GM12801 (cell line): ENCODE data around the gene CDK5RAP3.

Source experiments
- TF ChIP-seq, protein P1 (sequence below): IDR thresholded peaks from one replicate; pipeline ENCODE4 v1.5.1; 2011; ENCODE audit warnings: control low read depth; ENCODE audit not compliant: insufficient read length; ENCODE audit errors: extremely low read depth

CDK5RAP3 gene

GRCh38 chr17:48025040-48025903 lies 54.4 kb downstream of the CDK5RAP3 start:
- TF ChIP-seq, protein P1, sequence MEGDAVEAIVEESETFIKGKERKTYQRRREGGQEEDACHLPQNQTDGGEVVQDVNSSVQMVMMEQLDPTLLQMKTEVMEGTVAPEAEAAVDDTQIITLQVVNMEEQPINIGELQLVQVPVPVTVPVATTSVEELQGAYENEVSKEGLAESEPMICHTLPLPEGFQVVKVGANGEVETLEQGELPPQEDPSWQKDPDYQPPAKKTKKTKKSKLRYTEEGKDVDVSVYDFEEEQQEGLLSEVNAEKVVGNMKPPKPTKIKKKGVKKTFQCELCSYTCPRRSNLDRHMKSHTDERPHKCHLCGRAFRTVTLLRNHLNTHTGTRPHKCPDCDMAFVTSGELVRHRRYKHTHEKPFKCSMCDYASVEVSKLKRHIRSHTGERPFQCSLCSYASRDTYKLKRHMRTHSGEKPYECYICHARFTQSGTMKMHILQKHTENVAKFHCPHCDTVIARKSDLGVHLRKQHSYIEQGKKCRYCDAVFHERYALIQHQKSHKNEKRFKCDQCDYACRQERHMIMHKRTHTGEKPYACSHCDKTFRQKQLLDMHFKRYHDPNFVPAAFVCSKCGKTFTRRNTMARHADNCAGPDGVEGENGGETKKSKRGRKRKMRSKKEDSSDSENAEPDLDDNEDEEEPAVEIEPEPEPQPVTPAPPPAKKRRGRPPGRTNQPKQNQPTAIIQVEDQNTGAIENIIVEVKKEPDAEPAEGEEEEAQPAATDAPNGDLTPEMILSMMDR = no peak

GRCh38 chr17:48025904-48026501 lies 55.1 kb downstream of the CDK5RAP3 start:
- TF ChIP-seq, protein P1 = no peak

DNA sequence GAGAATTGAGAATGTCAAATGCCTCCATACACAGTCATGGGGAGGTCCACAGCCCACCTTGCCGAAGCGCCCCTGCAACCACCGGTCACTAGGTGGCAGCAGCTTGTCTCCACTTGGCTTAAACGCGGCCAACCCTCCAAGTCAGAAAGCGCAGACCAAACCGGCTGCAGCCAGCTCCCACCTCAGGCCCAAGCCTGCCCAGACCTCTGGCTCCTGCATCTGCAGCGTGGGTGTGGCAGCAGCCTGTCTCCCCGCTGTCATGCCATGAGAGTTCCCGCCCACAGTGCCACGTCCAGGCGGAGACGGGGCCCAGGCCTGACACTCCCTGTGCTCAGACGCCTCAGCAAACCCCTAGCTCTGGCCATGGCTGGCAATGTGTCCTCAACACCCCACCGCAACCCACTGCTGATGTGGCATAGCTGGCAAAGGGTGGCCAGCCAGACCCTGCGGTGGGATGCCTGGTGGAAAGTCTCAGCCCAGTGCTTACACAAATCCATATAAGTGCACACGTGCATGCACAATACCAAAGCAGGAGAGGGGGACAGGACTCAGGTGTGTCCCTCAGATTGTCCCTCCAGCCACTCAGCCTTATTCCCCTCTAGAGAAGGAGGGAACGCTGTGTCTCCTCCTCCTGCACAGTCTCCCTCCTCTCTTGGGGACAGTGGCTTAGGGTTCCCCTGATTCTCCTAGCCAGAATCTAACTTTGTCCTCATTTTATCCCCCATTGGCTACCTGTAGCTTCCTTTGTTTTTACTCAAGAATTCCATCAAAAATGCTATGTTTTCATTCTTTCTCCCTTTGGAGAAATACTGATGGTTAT lies 55.8 kb downstream of the CDK5RAP3 start:
- TF ChIP-seq, protein P1 = no peak

GRCh38 chr17:48027322-48027981 lies 56.5 kb downstream of the CDK5RAP3 start:
- TF ChIP-seq, protein P1 = no peak

DNA sequence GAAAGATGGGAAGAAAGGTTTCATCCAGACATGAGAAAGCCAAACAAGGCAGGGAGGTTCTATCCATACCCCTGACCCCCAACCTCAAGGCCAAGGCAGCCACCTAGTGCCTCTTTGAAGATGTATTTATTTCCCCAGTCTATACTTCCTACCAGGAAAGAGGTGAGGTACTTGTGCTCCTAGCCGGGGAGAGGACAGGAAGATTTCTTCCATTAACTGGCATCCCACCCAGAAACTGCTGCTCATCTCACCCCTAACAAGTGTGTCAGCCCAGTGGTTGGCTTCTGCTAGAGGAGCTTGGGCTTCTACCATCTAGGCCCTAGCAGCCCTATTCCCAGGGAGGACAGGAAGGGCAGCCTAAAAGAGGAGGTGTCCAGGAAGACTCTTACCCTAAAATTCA lies 57.8 kb downstream of the CDK5RAP3 start:
- TF ChIP-seq, protein P1 = no peak

GRCh38 chr17:48030531-48030930 lies 59.6 kb downstream of the CDK5RAP3 start:
- TF ChIP-seq, protein P1 = no peak
